Measurements from ENCODE around the gene NEBL.

- TF ChIP-seq EZH2phosphoT487 (IDR thresholded peaks at IDR 0.05) (no peak), CTCF (IDR thresholded peaks at IDR 0.05) (no peak)
Observed at GRCh38 chr10:20892796-20893195, 4.3 kb downstream of the NEBL start.
